ENCODE data around the gene BACH1.

Gene BACH1

DNA sequence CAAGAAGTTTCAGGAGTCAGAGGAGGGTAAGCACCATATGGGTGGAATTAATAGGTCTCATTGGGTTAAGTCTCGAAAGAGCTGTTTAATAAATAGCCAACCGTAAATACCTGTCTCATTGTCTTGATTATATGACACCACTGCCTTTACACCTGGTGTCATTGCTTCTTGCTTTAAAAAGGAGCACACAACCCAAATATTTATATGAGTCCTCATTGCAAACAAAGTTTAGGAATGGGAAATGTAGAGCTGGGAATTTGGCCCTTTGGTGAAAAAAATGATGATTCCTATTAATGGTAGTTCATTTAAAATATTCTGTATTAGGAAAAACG is 2.1 kb downstream of the BACH1 start:
- no peaks in the 10 kb centered on the region for H3K36me3 ChIP-seq (ENCODE audit: low read length)
- H3K79me2 ChIP-seq (ENCODE audit: insufficient read depth, low read length) = peaks cover 65% of the 10 kb centered on the region
- H3K9ac ChIP-seq (ENCODE audit: low read length) = peak overlapping the region; percentile 76; the same call in 1 of the 2 replicates
- H3K4me2 ChIP-seq (ENCODE audit: low read depth, low read length, poor library complexity, severe bottlenecking) = peak overlapping the region; percentile 92
- H3F3A ChIP-seq (ENCODE audit: insufficient read depth) = 0 out of 2 replicates have a peak, but pooled peaks cover 5% of the 10 kb centered on the region
- H3K27me3 ChIP-seq (ENCODE audit: low read length) = no peaks in the 10 kb centered on the region
- no peaks in the 10 kb centered on the region for H3K9me3 ChIP-seq (ENCODE audit: insufficient read depth, low read length)
- no peak overlapping the region for H2AFZ ChIP-seq (ENCODE audit: low read depth, low read length, severe bottlenecking)
- peak overlapping the region; percentile 81 for H3K4me3 ChIP-seq (ENCODE audit: insufficient read depth, low read length, poor library complexity, severe bottlenecking)
- TF ChIP-seq EZH2phosphoT487 (conservative IDR thresholded peaks at IDR 0.05; ENCODE audit: low read length) = no peak
- TF ChIP-seq, protein P1, sequence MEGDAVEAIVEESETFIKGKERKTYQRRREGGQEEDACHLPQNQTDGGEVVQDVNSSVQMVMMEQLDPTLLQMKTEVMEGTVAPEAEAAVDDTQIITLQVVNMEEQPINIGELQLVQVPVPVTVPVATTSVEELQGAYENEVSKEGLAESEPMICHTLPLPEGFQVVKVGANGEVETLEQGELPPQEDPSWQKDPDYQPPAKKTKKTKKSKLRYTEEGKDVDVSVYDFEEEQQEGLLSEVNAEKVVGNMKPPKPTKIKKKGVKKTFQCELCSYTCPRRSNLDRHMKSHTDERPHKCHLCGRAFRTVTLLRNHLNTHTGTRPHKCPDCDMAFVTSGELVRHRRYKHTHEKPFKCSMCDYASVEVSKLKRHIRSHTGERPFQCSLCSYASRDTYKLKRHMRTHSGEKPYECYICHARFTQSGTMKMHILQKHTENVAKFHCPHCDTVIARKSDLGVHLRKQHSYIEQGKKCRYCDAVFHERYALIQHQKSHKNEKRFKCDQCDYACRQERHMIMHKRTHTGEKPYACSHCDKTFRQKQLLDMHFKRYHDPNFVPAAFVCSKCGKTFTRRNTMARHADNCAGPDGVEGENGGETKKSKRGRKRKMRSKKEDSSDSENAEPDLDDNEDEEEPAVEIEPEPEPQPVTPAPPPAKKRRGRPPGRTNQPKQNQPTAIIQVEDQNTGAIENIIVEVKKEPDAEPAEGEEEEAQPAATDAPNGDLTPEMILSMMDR (IDR thresholded peaks at IDR 0.05; ENCODE audit: insufficient read depth, low read length, poor library complexity, severe bottlenecking) = no peak
- H3K27ac ChIP-seq (ENCODE audit: low read depth, low read length) = no peak overlapping the region
- H3K9me2 ChIP-seq (replicated peaks; ENCODE audit: insufficient read depth, low read length) = no peaks in the 10 kb centered on the region
- H4K20me1 ChIP-seq (ENCODE audit: low read depth, low read length) = peaks cover 37% of the 10 kb centered on the region

DNA sequence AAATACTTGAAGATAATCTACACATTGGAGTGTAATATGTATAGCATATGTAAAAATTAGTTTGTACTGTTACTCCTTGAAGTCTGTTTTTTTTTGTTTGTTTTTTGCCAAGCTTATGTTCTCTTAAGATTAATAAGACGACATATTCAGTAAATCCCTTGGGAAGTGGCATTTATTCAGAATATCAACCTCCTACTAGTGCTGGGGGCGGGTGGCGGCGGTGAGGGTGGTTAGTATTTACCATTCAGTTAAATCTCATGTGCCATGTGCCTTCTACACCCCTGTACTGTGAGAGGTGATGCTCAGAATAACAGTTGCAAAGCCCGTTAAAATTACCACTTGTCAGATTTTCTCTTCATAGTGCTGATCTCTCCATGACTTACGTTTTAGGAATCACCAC is 3.0 kb downstream of the BACH1 start:
- Histone ChIP-seq H4K20me1 (ENCODE audit: low read depth, low read length) (peaks cover 39% of the 10 kb centered on the region), H3K79me2 (ENCODE audit: insufficient read depth, low read length) (peaks cover 74% of the 10 kb centered on the region), H3K9me2 (replicated peaks; ENCODE audit: insufficient read depth, low read length) (no peaks in the 10 kb centered on the region), H3K27me3 (ENCODE audit: low read length) (no peaks in the 10 kb centered on the region), H3K9ac (ENCODE audit: low read length) (no peak overlapping the region), H2AFZ (ENCODE audit: low read depth, low read length, severe bottlenecking) (no peak overlapping the region), H3K27ac (ENCODE audit: low read depth, low read length) (no peak overlapping the region), H3K4me3 (ENCODE audit: insufficient read depth, low read length, poor library complexity, severe bottlenecking) (no peak overlapping the region), H3K36me3 (ENCODE audit: low read length) (no peaks in the 10 kb centered on the region), H3K9me3 (ENCODE audit: insufficient read depth, low read length) (no peaks in the 10 kb centered on the region), H3K4me2 (ENCODE audit: low read depth, low read length, poor library complexity, severe bottlenecking) (peak overlapping the region; percentile 92), H3F3A (ENCODE audit: insufficient read depth) (0 out of 2 replicates have a peak, but pooled peaks cover 5% of the 10 kb centered on the region)
- TF ChIP-seq, protein P1 (IDR thresholded peaks at IDR 0.05; ENCODE audit: insufficient read depth, low read length, poor library complexity, severe bottlenecking) = no peak
- TF ChIP-seq EZH2phosphoT487 (conservative IDR thresholded peaks at IDR 0.05; ENCODE audit: low read length) = no peak

GRCh38 chr21:29302359-29302875 is 3.7 kb downstream of the BACH1 start:
- Histone ChIP-seq H3K9ac (ENCODE audit: low read length) (no peak overlapping the region), H3K27ac (ENCODE audit: low read depth, low read length) (no peak overlapping the region), H3K9me3 (ENCODE audit: insufficient read depth, low read length) (no peaks in the 10 kb centered on the region), H3K36me3 (ENCODE audit: low read length) (no peaks in the 10 kb centered on the region; the same call in 1 of the 2 replicates), H3K27me3 (ENCODE audit: low read length) (no peaks in the 10 kb centered on the region), H3F3A (ENCODE audit: insufficient read depth) (0 out of 2 replicates have a peak, but pooled peaks cover 5% of the 10 kb centered on the region), H3K4me3 (ENCODE audit: insufficient read depth, low read length, poor library complexity, severe bottlenecking) (no peak overlapping the region), H3K9me2 (replicated peaks; ENCODE audit: insufficient read depth, low read length) (no peaks in the 10 kb centered on the region), H2AFZ (ENCODE audit: low read depth, low read length, severe bottlenecking) (no peak overlapping the region), H4K20me1 (ENCODE audit: low read depth, low read length) (peaks cover 43% of the 10 kb centered on the region), H3K79me2 (ENCODE audit: insufficient read depth, low read length) (peaks cover 81% of the 10 kb centered on the region), H3K4me2 (ENCODE audit: low read depth, low read length, poor library complexity, severe bottlenecking) (no peak overlapping the region)
- TF ChIP-seq, protein P1 (IDR thresholded peaks at IDR 0.05; ENCODE audit: insufficient read depth, low read length, poor library complexity, severe bottlenecking) = no peak
- TF ChIP-seq EZH2phosphoT487 (conservative IDR thresholded peaks at IDR 0.05; ENCODE audit: low read length) = no peak

All from SU-DHL-6 (cell line).